ENCODE data around the gene BAZ1B. TPM values are rescaled to one million over a fixed set of nuclear protein-coding genes. Genes with fewer than 3 reads are reported as not detected.

The BAZ1B gene
- total and polyA plus RNA-seq, 4 donors = 8.6 to 31.3 (median 21.5) TPM

- 99% methylated on average over 1 of the region's 1 CpG for WGBS
- no peaks in the 10 kb centered on the region for H3K9me3 ChIP-seq (ENCODE audit: control insufficient read depth in 4 of 4, low read length in 3 of 4)
- H3K27ac ChIP-seq (ENCODE audit: low read depth in 1 of 2, low read length in 2 of 2) = no peak overlapping the region
- no peak overlapping the region for H3K9ac ChIP-seq (ENCODE audit: low read depth in 1 of 2, low read length in 2 of 2)
- no peak for DNase-seq (ENCODE audit: low spot score)
- TF ChIP-seq GABPA (IDR thresholded peaks at IDR 0.05 in 1 of 2, conservative IDR thresholded peaks at IDR 0.05 in 1 of 2) (no peak), RXRA (IDR thresholded peaks at IDR 0.05) (no peak), HNF4A (conservative IDR thresholded peaks at IDR 0.05) (no peak), RAD21 (IDR thresholded peaks at IDR 0.05) (no peak), FOXA2 (IDR thresholded peaks at IDR 0.05) (no peak), HNF4G (IDR thresholded peaks at IDR 0.05) (no peak)
- no peaks in the 10 kb centered on the region for H3K27me3 ChIP-seq (ENCODE audit: control insufficient read depth in 4 of 4, insufficient read depth in 4 of 4, low read length in 3 of 4)
- no peaks in the 10 kb centered on the region for H3K4me1 ChIP-seq (ENCODE audit: control insufficient read depth in 4 of 4, insufficient read depth in 4 of 4, low read length in 3 of 4)
- H3K4me3 ChIP-seq (ENCODE audit: low read depth in 1 of 3, low read length in 3 of 3) = no peak overlapping the region
- H3K36me3 ChIP-seq (ENCODE audit: control insufficient read depth in 4 of 4, insufficient read depth in 3 of 4, low read depth in 1 of 4, low read length in 3 of 4) = peaks cover 23 to 86% (median 69%) of the 10 kb centered on the region in 4 donors
Observed at GRCh38 chr7:73466112-73466511, 56.0 kb downstream of the BAZ1B start.

- H3K4me1 ChIP-seq (ENCODE audit: control insufficient read depth in 4 of 4, insufficient read depth in 4 of 4, low read length in 3 of 4) = no peaks in the 10 kb centered on the region
- H3K9ac ChIP-seq (ENCODE audit: low read depth in 1 of 2, low read length in 2 of 2) = no peak overlapping the region
- H3K27ac ChIP-seq (ENCODE audit: low read depth in 1 of 2, low read length in 2 of 2) = no peak overlapping the region
- TF ChIP-seq TAF1 (conservative IDR thresholded peaks at IDR 0.05) = no peak
- no peak for TF ChIP-seq MAX (IDR thresholded peaks at IDR 0.05)
- TF ChIP-seq ATF3 (IDR thresholded peaks at IDR 0.05) = no peak
- no peak for TF ChIP-seq EGR1 (IDR thresholded peaks at IDR 0.05; ENCODE audit: low read depth in 2 of 2)
- no peak for TF ChIP-seq ZBTB33 (IDR thresholded peaks at IDR 0.05)
- no peak for TF ChIP-seq FOXA2 (IDR thresholded peaks at IDR 0.05)
- TF ChIP-seq RXRA (IDR thresholded peaks at IDR 0.05) = no peak
- TF ChIP-seq JUND (IDR thresholded peaks at IDR 0.05) = no peak
- WGBS = 97% methylated on average over 7 of the region's 7 CpGs
- H3K27me3 ChIP-seq (ENCODE audit: control insufficient read depth in 4 of 4, insufficient read depth in 4 of 4, low read length in 3 of 4) = no peaks in the 10 kb centered on the region
- no peak overlapping the region for H3K4me3 ChIP-seq (ENCODE audit: low read depth in 1 of 3, low read length in 3 of 3)
- peaks cover 25 to 85% (median 64%) of the 10 kb centered on the region in 4 donors for H3K36me3 ChIP-seq (ENCODE audit: control insufficient read depth in 4 of 4, insufficient read depth in 3 of 4, low read depth in 1 of 4, low read length in 3 of 4)
- DNase-seq (ENCODE audit: low spot score) = no peak
- no peaks in the 10 kb centered on the region for H3K9me3 ChIP-seq (ENCODE audit: control insufficient read depth in 4 of 4, low read length in 3 of 4)
Observed at GRCh38 chr7:73463966-73464365, 58.1 kb downstream of the BAZ1B start.

- DNase-seq (ENCODE audit: low spot score) = no peak
- H3K36me3 ChIP-seq (ENCODE audit: control insufficient read depth in 4 of 4, insufficient read depth in 3 of 4, low read depth in 1 of 4, low read length in 3 of 4) = peaks cover 23 to 83% (median 59%) of the 10 kb centered on the region in 4 donors
- no peaks in the 10 kb centered on the region for H3K27me3 ChIP-seq (ENCODE audit: control insufficient read depth in 4 of 4, insufficient read depth in 4 of 4, low read length in 3 of 4)
- H3K9ac ChIP-seq (ENCODE audit: low read depth in 1 of 2, low read length in 2 of 2) = no peak overlapping the region
- WGBS = 93% methylated on average over 3 of the region's 3 CpGs
- H3K4me1 ChIP-seq (ENCODE audit: control insufficient read depth in 4 of 4, insufficient read depth in 4 of 4, low read length in 3 of 4) = no peaks in the 10 kb centered on the region
- H3K4me3 ChIP-seq (ENCODE audit: low read depth in 1 of 3, low read length in 3 of 3) = no peak overlapping the region
- TF ChIP-seq ZBTB33 (IDR thresholded peaks at IDR 0.05) (no peak), RXRA (IDR thresholded peaks at IDR 0.05) (no peak), EGR1 (IDR thresholded peaks at IDR 0.05; ENCODE audit: low read depth in 2 of 2) (no peak), YY1 (IDR thresholded peaks at IDR 0.05) (no peak), TAF1 (conservative IDR thresholded peaks at IDR 0.05) (no peak), JUND (IDR thresholded peaks at IDR 0.05) (no peak), FOXA1 (IDR thresholded peaks at IDR 0.05) (no peak), ATF3 (IDR thresholded peaks at IDR 0.05) (no peak), CTCF (IDR thresholded peaks at IDR 0.05; ENCODE audit: low read depth, low read length, missing input control) (no peak), MAX (IDR thresholded peaks at IDR 0.05) (no peak), FOXA2 (IDR thresholded peaks at IDR 0.05) (no peak), HNF4G (IDR thresholded peaks at IDR 0.05) (no peak)
- H3K27ac ChIP-seq (ENCODE audit: low read depth in 1 of 2, low read length in 2 of 2) = no peak overlapping the region
- H3K9me3 ChIP-seq (ENCODE audit: control insufficient read depth in 4 of 4, low read length in 3 of 4) = no peaks in the 10 kb centered on the region
Observed at GRCh38 chr7:73463260-73463659, 58.8 kb downstream of the BAZ1B start.

All from liver (tissue), 9 donors.